MM.1S (cell line): ENCODE data around the gene PKHD1.

Experiments
- DNase-seq: peaks from one replicate; pipeline ENCODE4 v3.0.0-alpha.2; 2015
- H2AFZ ChIP-seq: fragments of 300-600 bp; sonication (generic); 2 replicates; pipeline ENCODE4 v1.6.0; 2016; ENCODE audit warnings: antibody characterized with exemption, low read length
- H3F3A ChIP-seq: fragments of 300-600 bp; sonication (generic); 2 replicates; pipeline ENCODE4 v1.6.1; 2016; ENCODE audit warnings: mild to moderate bottlenecking, antibody characterized with exemption, low read length, moderate library complexity, mixed read lengths; ENCODE audit not compliant: insufficient read depth
- H3K27ac ChIP-seq: fragments of 300-600 bp; sonication (generic); 2 replicates; pipeline ENCODE4 v1.5.1; 2016; ENCODE audit warnings: mild to moderate bottlenecking, low read length
- H3K27me3 ChIP-seq: fragments of 300-600 bp; sonication (generic); replicated peaks from 2 replicates; pipeline ENCODE4 v1.6.0; 2016; ENCODE audit warnings: low read length; ENCODE audit not compliant: insufficient read depth
- H3K36me3 ChIP-seq: fragments of 300-600 bp; sonication (generic); replicated peaks from 2 replicates; pipeline ENCODE4 v1.6.1; 2016; ENCODE audit warnings: mild to moderate bottlenecking, low read length, mixed read lengths; ENCODE audit not compliant: insufficient read depth
- H3K4me1 ChIP-seq: fragments of 300-600 bp; sonication (generic); 2 replicates; pipeline ENCODE4 v1.6.1; 2016; ENCODE audit warnings: low read length, mixed read lengths
- H3K4me2 ChIP-seq: fragments of 300-600 bp; sonication (generic); 2 replicates; pipeline ENCODE4 v1.6.0; 2016; ENCODE audit warnings: low read depth, low read length
- H3K4me3 ChIP-seq: fragments of 300-600 bp; sonication (generic); 2 replicates; pipeline ENCODE4 v1.5.1; 2016; ENCODE audit warnings: low read length, mixed read lengths
- H3K79me2 ChIP-seq: fragments of 300-600 bp; sonication (generic); 2 replicates; pipeline ENCODE4 v1.6.1; 2016; ENCODE audit warnings: mixed run types, low read length, mixed read lengths
- H3K9ac ChIP-seq: fragments of 300-600 bp; sonication (generic); 2 replicates; pipeline ENCODE4 v1.6.1; 2016; ENCODE audit warnings: low read length, mixed read lengths
- H3K9me2 ChIP-seq: fragments of 300-600 bp; sonication (generic); replicated peaks from 2 replicates; pipeline ENCODE4 v1.6.1; 2016; ENCODE audit warnings: mild to moderate bottlenecking, low read length, mixed read lengths; ENCODE audit not compliant: insufficient read depth
- H3K9me3 ChIP-seq: fragments of 300-600 bp; sonication (generic); replicated peaks from 2 replicates; pipeline ENCODE4 v1.6.1; 2016; ENCODE audit warnings: mild to moderate bottlenecking, low read length, mixed read lengths; ENCODE audit not compliant: insufficient read depth
- H4K20me1 ChIP-seq: fragments of 300-600 bp; sonication (generic); 2 replicates; pipeline ENCODE4 v1.6.1; 2016; ENCODE audit warnings: mild to moderate bottlenecking, low read length, moderate library complexity, mixed read lengths; ENCODE audit not compliant: insufficient read depth
- CTCF ChIP-seq: fragments of 300-600 bp; sonication (generic); IDR thresholded peaks from 2 replicates; pipeline ENCODE4 v1.5.1; 2016; ENCODE audit warnings: antibody characterized with exemption, low read length, mixed read lengths
- EZH2 ChIP-seq: fragments of 300-600 bp; sonication (generic); optimal IDR thresholded peaks from 2 replicates; pipeline ENCODE3; 2017; ENCODE audit warnings: low read depth, mild to moderate bottlenecking, antibody characterized with exemption, low read length, mixed read lengths
- EZH2phosphoT487 ChIP-seq: fragments of 300-600 bp; sonication (generic); IDR thresholded peaks from 2 replicates; pipeline ENCODE4 v1.6.1; 2018; ENCODE audit warnings: antibody characterized with exemption, low read length

The PKHD1 gene

GRCh38 chr6:51827580-51827979 lies 259.8 kb downstream of the PKHD1 start:
- no peaks in the 10 kb centered on the region for H3K9me3 ChIP-seq
- DNase-seq: no peak

GRCh38 chr6:51824940-51825339 lies 262.5 kb downstream of the PKHD1 start:
- Histone ChIP-seq H3K36me3 (no peaks in the 10 kb centered on the region), H3K4me2 (no peak overlapping the region), H3K9me2 (no peaks in the 10 kb centered on the region), H4K20me1 (no peaks in the 10 kb centered on the region), H3K4me3 (no peak overlapping the region), H3F3A (no peaks in the 10 kb centered on the region), H3K79me2 (no peaks in the 10 kb centered on the region), H3K9ac (no peak overlapping the region), H2AFZ (no peak overlapping the region), H3K27me3 (no peaks in the 10 kb centered on the region), H3K9me3 (no peaks in the 10 kb centered on the region), H3K27ac (no peak overlapping the region), H3K4me1 (no peaks in the 10 kb centered on the region)
- DNase-seq: no peak
- TF ChIP-seq EZH2: no peak
- no peak for TF ChIP-seq CTCF
- TF ChIP-seq EZH2phosphoT487: no peak

More at GRCh38 chr6:51827580-51827979, 259.8 kb downstream of the PKHD1 start:
- no peaks in the 10 kb centered on the region for H3K79me2 ChIP-seq
- H3K4me1 ChIP-seq: no peaks in the 10 kb centered on the region
- TF ChIP-seq CTCF (no peak), EZH2phosphoT487 (no peak), EZH2 (no peak)
- no peak overlapping the region for H3K27ac ChIP-seq
- no peaks in the 10 kb centered on the region for H3F3A ChIP-seq
- H4K20me1 ChIP-seq: no peaks in the 10 kb centered on the region
- H3K4me2 ChIP-seq: no peak overlapping the region
- no peak overlapping the region for H2AFZ ChIP-seq
- no peak overlapping the region for H3K9ac ChIP-seq
- no peaks in the 10 kb centered on the region for H3K27me3 ChIP-seq
- H3K4me3 ChIP-seq: no peak overlapping the region
- H3K36me3 ChIP-seq: no peaks in the 10 kb centered on the region
- no peaks in the 10 kb centered on the region for H3K9me2 ChIP-seq

GRCh38 chr6:51820555-51820954 lies 266.9 kb downstream of the PKHD1 start:
- no peak overlapping the region for H2AFZ ChIP-seq
- DNase-seq: no peak
- H3K4me1 ChIP-seq: no peaks in the 10 kb centered on the region
- H3K4me2 ChIP-seq: no peak overlapping the region
- H3K27ac ChIP-seq: no peak overlapping the region
- H3F3A ChIP-seq: no peaks in the 10 kb centered on the region
- no peaks in the 10 kb centered on the region for H3K79me2 ChIP-seq
- H3K9me3 ChIP-seq: no peaks in the 10 kb centered on the region
- H3K36me3 ChIP-seq: no peaks in the 10 kb centered on the region
- TF ChIP-seq EZH2 (no peak), EZH2phosphoT487 (no peak), CTCF (no peak)
- no peak overlapping the region for H3K4me3 ChIP-seq
- H4K20me1 ChIP-seq: no peaks in the 10 kb centered on the region
- no peak overlapping the region for H3K9ac ChIP-seq
- H3K9me2 ChIP-seq: no peaks in the 10 kb centered on the region
- no peaks in the 10 kb centered on the region for H3K27me3 ChIP-seq
